A673 (cell line): ENCODE measurements around the gene AOPEP. TPM values are rescaled to one million over a fixed set of nuclear protein-coding genes. Genes with fewer than 3 reads are reported as not detected.

Experiments used
- BruUV-seq: library from RNA; stranded (reverse); fragments of 400-500 nt; replicated peaks from 2 replicates; lab custom pipeline; 2021; lab: Mats Ljungman, UMichigan
- CTCF ChIA-PET: fragments of 300-600 bp; sonication (Branson Sonifier 250); formaldehyde crosslinking; loops from one replicate; lab custom pipeline; 2022; ENCODE audit warnings: antibody characterized with exemption; lab: Charles Lee
- POLR2A ChIA-PET: fragments of 300-600 bp; sonication (Branson Sonifier 250); formaldehyde crosslinking; loops from one replicate; lab custom pipeline; 2022; ENCODE audit warnings: antibody characterized with exemption; ENCODE audit not compliant: low non-redundant PET; lab: Charles Lee
- DNase-seq: peaks from one replicate; pipeline ENCODE4 v3.0.0-alpha.2; 2015; ENCODE audit warnings: low spot score
- H3K27ac ChIP-seq: fragments of 200-600 bp; sonication (generic); 2 replicates; pipeline ENCODE4 v1.5.1; 2016; ENCODE audit warnings: mixed run types, low read depth, mild to moderate bottlenecking, mixed read lengths, antibody characterized with exemption, low read length; ENCODE audit not compliant: poor library complexity, severe bottlenecking
- H3K27me3 ChIP-seq: fragments of 200-600 bp; sonication (generic); replicated peaks from 2 replicates; pipeline ENCODE4 v1.6.1; 2017; ENCODE audit warnings: mixed run types, low read depth, mild to moderate bottlenecking, mixed read lengths, antibody characterized with exemption, low read length; ENCODE audit not compliant: insufficient read depth, poor library complexity
- H3K36me3 ChIP-seq: fragments of 200-600 bp; sonication (generic); 2 replicates; pipeline ENCODE4 v1.6.1; 2016; ENCODE audit warnings: mixed run types, mild to moderate bottlenecking, mixed read lengths, antibody characterized with exemption, low read length; ENCODE audit not compliant: insufficient read depth, poor library complexity, severe bottlenecking
- H3K4me1 ChIP-seq: fragments of 200-600 bp; sonication (generic); 2 replicates; pipeline ENCODE4 v1.6.1; 2017; ENCODE audit warnings: mixed run types, mild to moderate bottlenecking, mixed read lengths, antibody characterized with exemption, low read length; ENCODE audit not compliant: insufficient read depth, poor library complexity, severe bottlenecking
- H3K4me3 ChIP-seq: fragments of 200-600 bp; sonication (generic); 2 replicates; pipeline ENCODE4 v1.5.1; 2016; ENCODE audit warnings: low read depth, mixed run types, mild to moderate bottlenecking, mixed read lengths, low read length; ENCODE audit not compliant: poor library complexity, severe bottlenecking
- H3K9me3 ChIP-seq: fragments of 200-600 bp; sonication (generic); 2 replicates; pipeline ENCODE4 v1.6.1; 2016; ENCODE audit warnings: mixed run types, low read depth, mild to moderate bottlenecking, mixed read lengths, antibody characterized with exemption, low read length; ENCODE audit not compliant: poor library complexity, severe bottlenecking
- CTCF ChIP-seq: fragments of 300-800, 200-600 bp; sonication (generic); conservative IDR thresholded peaks from 2 replicates; pipeline ENCODE4 v1.5.1; 2017; ENCODE audit warnings: low read depth, mild to moderate bottlenecking, antibody characterized with exemption, low read length, moderate library complexity, mixed read lengths
- EZH2 ChIP-seq: fragments of 200-600 bp; sonication (generic); IDR thresholded peaks from 2 replicates; pipeline ENCODE4 v1.6.1; 2017; ENCODE audit warnings: borderline replicate concordance, low read depth, mild to moderate bottlenecking, mixed read lengths, antibody characterized with exemption, low read length; ENCODE audit not compliant: poor library complexity, severe bottlenecking
- intact Hi-C: fragments of 100-400 bp; cut with micrococcal nuclease; formaldehyde crosslinking; loops from one replicate; pipeline ENCODE4 v1.10.0; 2022; ENCODE audit not compliant: unreplicated experiment
- total RNA-seq: library from RNA; stranded (reverse); gene quantifications from 2 replicates; pipeline ENCODE4 v1.2.3, GENCODE V29; 2021

AOPEP gene
- total RNA-seq, 1 experiment from 2014 or later: 17.5 TPM

DNA sequence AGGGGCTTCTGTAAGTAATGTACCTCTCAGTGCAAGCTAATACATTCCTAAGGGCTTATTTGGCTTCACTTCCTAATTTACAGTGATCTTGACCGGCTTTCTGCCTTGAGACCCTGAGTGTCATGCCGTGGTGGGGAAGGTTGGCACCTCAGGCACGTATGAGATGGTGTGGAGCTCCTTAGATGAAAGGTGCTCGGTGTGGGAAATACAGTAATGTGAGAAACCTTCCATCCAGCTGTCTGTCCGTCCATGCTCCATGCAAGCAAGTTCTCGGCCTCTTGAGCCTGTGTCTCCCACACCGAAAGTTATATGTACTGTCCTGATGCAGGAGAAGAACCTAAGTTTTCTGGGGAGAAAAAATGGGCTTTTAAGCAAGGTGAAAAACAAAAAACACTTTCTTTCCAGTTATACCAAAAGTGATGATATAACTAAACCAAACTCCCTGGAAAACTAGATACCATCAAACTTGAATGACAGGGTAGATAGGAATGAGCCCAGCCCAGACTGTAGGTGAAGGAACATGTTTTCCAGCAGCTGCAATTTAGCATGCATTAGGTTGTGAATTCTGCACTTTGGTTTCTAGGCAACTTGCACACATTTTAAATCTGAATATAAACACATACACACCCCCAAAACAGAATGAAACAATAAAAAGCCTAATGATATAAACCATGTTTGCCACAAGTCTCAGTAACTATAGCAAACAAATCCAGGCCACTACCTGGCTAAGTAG, 311.5 kb downstream of the AOPEP start:
- POLR2A ChIA-PET: no interaction called here
- Histone ChIP-seq H3K4me3 (no peak overlapping the region), H3K9me3 (no peaks in the 10 kb centered on the region), H3K27me3 (no peaks in the 10 kb centered on the region), H3K4me1 (peaks cover 6% of the 10 kb centered on the region), H3K36me3 (no peaks in the 10 kb centered on the region), H3K27ac (no peak overlapping the region)
- CTCF ChIA-PET: no interaction called here
- TF ChIP-seq EZH2 (no peak), CTCF (no peak)
- DNase-seq: no peak
- intact Hi-C loops: no loop called here
- no TSS peak for BruUV-seq

DNA sequence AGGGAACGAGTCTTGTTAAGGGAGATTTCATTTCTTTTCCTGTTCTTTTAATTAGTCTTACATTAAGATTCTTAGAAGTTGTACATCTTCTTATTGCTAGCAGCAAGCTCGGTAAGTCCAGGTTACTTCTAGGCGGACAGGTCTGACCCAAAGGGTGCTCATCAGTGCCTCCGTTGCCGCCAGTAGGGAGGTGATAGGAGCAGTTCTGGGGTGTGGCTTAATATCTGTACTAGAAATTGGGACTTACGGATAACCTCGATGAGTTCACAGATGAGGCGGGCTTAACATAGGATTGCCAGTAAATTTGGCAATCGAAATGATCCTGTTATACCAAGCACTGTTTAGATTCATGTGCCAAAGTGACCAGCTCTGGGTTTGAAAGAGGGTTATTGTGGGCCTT, 312.2 kb downstream of the AOPEP start:
- intact Hi-C loops: no loop called here
- Histone ChIP-seq H3K4me3 (no peak overlapping the region), H3K36me3 (no peaks in the 10 kb centered on the region), H3K9me3 (no peaks in the 10 kb centered on the region), H3K27me3 (no peaks in the 10 kb centered on the region), H3K27ac (no peak overlapping the region), H3K4me1 (peaks cover 6% of the 10 kb centered on the region)
- CTCF ChIA-PET: no interaction called here
- BruUV-seq: no TSS peak
- POLR2A ChIA-PET: no interaction called here
- DNase-seq: no peak
- no peak for TF ChIP-seq CTCF
- no peak for TF ChIP-seq EZH2

DNA sequence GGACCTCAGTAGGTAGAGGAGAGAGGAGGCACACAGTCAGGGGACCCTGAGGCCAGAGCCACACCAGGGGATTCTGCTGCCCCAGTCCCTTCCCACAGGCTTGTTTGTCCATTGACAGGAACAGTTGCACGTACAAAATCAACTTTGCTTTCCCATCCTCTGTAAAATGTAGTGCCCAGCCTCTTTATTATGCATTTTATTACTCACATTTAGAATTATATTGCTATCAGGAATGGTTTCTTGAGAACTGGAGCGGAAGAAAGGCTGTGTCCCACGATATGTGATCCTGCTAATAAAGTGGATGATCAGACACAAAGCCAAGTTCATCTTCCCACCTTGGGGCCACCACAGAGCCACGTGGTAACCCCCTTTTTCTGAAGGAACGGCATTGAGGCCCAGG, 313.6 kb downstream of the AOPEP start:
- peaks cover 6% of the 10 kb centered on the region for H3K4me1 ChIP-seq
- POLR2A ChIA-PET: no interaction called here
- intact Hi-C loops: no loop called here
- no peaks in the 10 kb centered on the region for H3K36me3 ChIP-seq
- DNase-seq: no peak
- H3K9me3 ChIP-seq: no peaks in the 10 kb centered on the region
- no peak overlapping the region for H3K4me3 ChIP-seq
- no peaks in the 10 kb centered on the region for H3K27me3 ChIP-seq
- BruUV-seq: no TSS peak
- CTCF ChIA-PET: no interaction called here
- TF ChIP-seq CTCF (no peak), EZH2 (no peak)
- no peak overlapping the region for H3K27ac ChIP-seq
